Measurements from ENCODE around the gene TCF12. TPM values are rescaled to one million over a fixed set of nuclear protein-coding genes. Genes with fewer than 3 reads are reported as not detected.

TCF12 gene
- total and polyA plus RNA-seq, 2 of the 8 experiments (the other 6 are each of a cell fraction or from before 2014, with no cell fraction given) = 85.8 to 101 TPM

GRCh38 chr15:56916825-56917477, 1.5 kb upstream of the TCF12 start:
- peaks cover 0 to 3% (median 0%) of the 10 kb centered on the region in 4 experiments; a peak in 3 of 7 replicates for H3K27me3 ChIP-seq (replicated peaks in 1 of 4; ENCODE audit: control insufficient read depth in 3 of 4, extremely low read depth in 1 of 4, insufficient read depth in 3 of 4, low read length in 3 of 4)
- no peak overlapping the region; the same call in 1 of the 2 replicates for H3K18ac ChIP-seq (ENCODE audit: extremely low read depth, low read length)
- H4K5ac ChIP-seq (ENCODE audit: insufficient read length, low read depth, low read length) = no peak overlapping the region
- H3K23me2 ChIP-seq (ENCODE audit: low read depth, low read length) = peaks cover 13% of the 10 kb centered on the region
- H3K9me3 ChIP-seq (ENCODE audit: insufficient read depth in 2 of 2, low read depth in 1 of 2, low read length in 1 of 2) = no peaks in the 10 kb centered on the region
- H2AFZ ChIP-seq (ENCODE audit: low read length) = no peak overlapping the region
- H3K4me3 ChIP-seq (ENCODE audit: extremely low read depth in 1 of 4, insufficient read depth in 2 of 4, low read depth in 3 of 4, low read length in 4 of 4) = peak overlapping the region; percentile 84 to 96 (median 92); a peak in 7 of 8 replicates
- H3K79me1 ChIP-seq (ENCODE audit: low read depth, low read length) = no peaks in the 10 kb centered on the region
- FAIRE-seq (no peak), DNase-seq (ENCODE audit: low read depth in 1 of 2, low spot score in 2 of 2) (no peak)
- peaks cover 0 to 11% (median 0%) of the 10 kb centered on the region in 4 experiments; a peak in 2 of 8 replicates for H3K36me3 ChIP-seq (ENCODE audit: control insufficient read depth in 2 of 4, insufficient read depth in 4 of 4, low read length in 3 of 4)
- POLR2A ChIA-PET (ENCODE audit: partially characterized antibody) = interaction anchor here (1.5 to 4.1 kb wide), 3 partner anchors 11 to 30 kb away, joined by 6 to 69 read pairs (median 53); no protein-coding TSS in a partner anchor
- no peak overlapping the region for H4K8ac ChIP-seq (ENCODE audit: extremely low read depth, insufficient read depth, low read length)
- no peak overlapping the region for H2BK15ac ChIP-seq (ENCODE audit: low read length)
- H3K27ac ChIP-seq (ENCODE audit: low read depth, low read length) = no peak overlapping the region
- peaks cover 2 to 6% (median 4%) of the 10 kb centered on the region in 4 experiments; a peak in 6 of 7 replicates for H3K4me1 ChIP-seq (replicated peaks in 1 of 4; ENCODE audit: control insufficient read depth in 3 of 4, insufficient read depth in 4 of 4, low read length in 3 of 4)
- no peak overlapping the region for H4K91ac ChIP-seq (replicated peaks; ENCODE audit: insufficient read length, low read length)
- CTCF ChIA-PET (ENCODE audit: partially characterized antibody) = interaction anchor here (0.9 to 1.4 kb wide), 3 partner anchors 10 to 427 kb away, joined by 3 to 10 read pairs (median 3); no protein-coding TSS in a partner anchor
- H3K4me2 ChIP-seq (ENCODE audit: insufficient read depth in 1 of 2, low read depth in 2 of 2, low read length in 2 of 2) = peak overlapping the region; percentile 80 to 90; a peak in 3 of 4 replicates
- H2BK5ac ChIP-seq (ENCODE audit: low read depth, low read length) = no peak overlapping the region
- no peak overlapping the region for H2BK120ac ChIP-seq (replicated peaks; ENCODE audit: low read depth, low read length)
- no peak overlapping the region for H3K14ac ChIP-seq (ENCODE audit: insufficient read length)
- H3K79me2 ChIP-seq (ENCODE audit: control insufficient read depth in 1 of 2, insufficient read depth in 2 of 2, low read length in 2 of 2) = peaks cover 0 to 24% of the 10 kb centered on the region in 2 experiments; a peak in 2 of 4 replicates
- H3K23ac ChIP-seq (ENCODE audit: insufficient read length) = no peak overlapping the region
- no peak overlapping the region for H3K56ac ChIP-seq (replicated peaks; ENCODE audit: insufficient read length, low read depth, low read length)
- H3K9ac ChIP-seq (replicated peaks in 1 of 4; ENCODE audit: extremely low read depth in 1 of 4, low read depth in 3 of 4, low read length in 3 of 4) = no peak overlapping the region
- no peak overlapping the region for H2AK5ac ChIP-seq (ENCODE audit: low read depth, low read length)
- no peak overlapping the region for H2BK12ac ChIP-seq (ENCODE audit: low read depth, low read length)
- no peak overlapping the region for H2BK20ac ChIP-seq (ENCODE audit: low read length)
- H4K20me1 ChIP-seq (replicated peaks in 1 of 2; ENCODE audit: control insufficient read depth in 1 of 2, insufficient read depth in 2 of 2, low read length in 2 of 2) = no peaks in the 10 kb centered on the region
- no peak overlapping the region for H3K4ac ChIP-seq (replicated peaks; ENCODE audit: insufficient read length, low read depth, low read length)
- 92% methylated on average over 8 of the region's 8 CpGs; no CpG with 5 or more reads in 1 of the 2 experiments for whole genome bisulfite sequencing, 2 experiments (ENCODE audit: extremely low coverage in 1 of 2, insufficient coverage in 1 of 2, insufficient read length in 1 of 2, insufficient replicate concordance in 2 of 2, low coverage in 1 of 2, low lambda C conversion rate in 2 of 2, missing lambda C conversion rate in 1 of 2)
- no peak for TF ChIP-seq SIN3A (conservative IDR thresholded peaks at IDR 0.05 in 1 of 2, IDR thresholded peaks at IDR 0.05 in 1 of 2; ENCODE audit: low read depth in 1 of 2, low read length in 2 of 2)
